NCI-H2227 (cell line): ENCODE results near the gene TNNT3.
"Not testable (repeated sequence)": the region's sequence is repeated elsewhere in the genome, so short reads cannot be mapped to it uniquely, and the experiment has no call there.

Experiments
- DNase-seq: peaks from one replicate; lab custom pipeline; 2025; ENCODE audit not compliant: unreplicated experiment; lab: John Stamatoyannopoulos, UW

TNNT3 gene

DNA sequence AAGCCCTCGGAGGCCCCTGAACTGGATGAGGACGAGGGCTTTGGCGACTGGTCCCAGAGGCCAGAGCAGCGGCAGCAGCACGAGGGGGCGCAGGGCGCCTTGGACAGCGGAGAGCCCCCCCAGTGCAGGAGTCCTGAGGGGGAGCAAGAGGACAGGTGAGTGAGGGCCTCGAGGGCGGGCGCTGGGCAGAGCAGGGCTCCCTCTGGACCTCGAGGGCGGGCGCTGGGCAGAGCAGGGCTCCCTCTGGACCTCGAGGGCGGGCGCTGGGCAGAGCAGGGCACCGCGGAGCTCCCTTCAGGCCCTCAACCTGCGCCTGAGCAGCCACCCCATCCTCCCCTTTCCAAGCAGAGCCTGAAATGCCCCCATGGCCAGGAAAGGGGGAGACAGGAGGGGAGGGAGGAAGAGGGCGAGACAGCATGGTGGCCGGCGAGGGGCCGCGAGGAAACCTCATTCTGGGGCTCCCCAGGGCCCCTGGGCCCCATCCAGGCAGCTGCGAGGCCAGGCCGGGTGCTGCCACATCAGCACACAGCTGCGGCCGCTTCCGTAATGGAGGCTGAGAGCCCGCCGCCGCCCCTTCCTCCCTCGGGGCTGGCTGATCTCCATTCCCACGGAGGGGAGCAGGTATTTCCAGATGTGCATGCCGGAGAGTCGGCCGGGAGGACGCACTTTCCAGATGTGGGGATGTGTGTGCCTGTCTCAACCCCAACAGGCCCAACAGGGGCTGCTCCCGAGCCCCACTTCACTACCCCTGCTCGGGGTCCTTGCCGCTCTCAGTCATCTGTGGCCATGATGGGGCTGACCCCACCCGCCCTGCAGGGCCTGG is 37.9 kb upstream of the TNNT3 start:
- no peak for DNase-seq

DNA sequence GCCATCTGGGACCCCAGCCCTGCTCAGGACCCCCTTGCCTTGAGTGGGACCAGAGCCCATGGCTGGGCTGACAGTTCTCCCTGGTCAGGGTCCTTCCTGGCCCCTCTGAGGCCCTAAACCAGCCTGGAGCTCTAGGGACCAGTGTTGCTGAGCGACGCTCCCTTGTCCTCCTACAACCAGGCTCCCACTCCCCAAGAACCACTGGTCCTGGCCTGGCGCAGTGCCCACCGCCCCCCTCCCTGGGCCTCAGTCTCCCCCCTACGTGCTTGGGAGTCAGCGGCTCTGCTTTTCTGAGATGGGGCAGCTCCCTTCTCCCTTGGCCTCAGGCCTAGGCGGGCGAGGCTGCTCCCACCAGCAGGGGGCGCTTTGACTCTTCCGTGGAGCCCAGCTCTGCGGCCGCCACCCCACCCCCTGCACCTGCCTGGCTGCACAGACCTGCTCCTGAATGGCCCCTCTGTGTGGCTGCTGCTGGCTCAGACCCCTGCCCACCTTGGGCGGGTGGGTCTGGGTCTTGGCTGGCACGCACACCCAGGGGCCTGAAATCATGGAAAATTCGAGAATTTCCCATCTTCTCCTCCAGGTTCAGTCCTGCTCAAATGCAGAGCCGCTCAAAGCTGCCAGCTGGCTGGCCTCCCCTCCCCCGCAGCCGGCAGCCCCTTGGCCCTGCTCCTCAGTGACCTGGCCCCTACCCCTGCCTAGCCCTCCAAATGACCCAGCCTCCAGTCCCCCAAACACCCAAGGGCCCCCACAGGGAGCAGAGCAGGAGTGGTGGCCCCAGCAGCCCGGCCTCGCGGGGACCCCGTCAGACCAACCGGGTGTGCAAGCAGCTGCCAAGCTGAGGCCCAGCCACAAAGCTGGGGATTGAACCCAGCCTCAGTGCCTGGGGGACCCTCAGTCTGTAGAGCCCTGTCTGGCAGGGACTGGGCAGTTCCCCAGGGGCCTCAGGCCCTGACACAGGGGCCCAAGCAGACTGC is 37.0 kb upstream of the TNNT3 start:
- peak; percentile 84 for DNase-seq

DNA sequence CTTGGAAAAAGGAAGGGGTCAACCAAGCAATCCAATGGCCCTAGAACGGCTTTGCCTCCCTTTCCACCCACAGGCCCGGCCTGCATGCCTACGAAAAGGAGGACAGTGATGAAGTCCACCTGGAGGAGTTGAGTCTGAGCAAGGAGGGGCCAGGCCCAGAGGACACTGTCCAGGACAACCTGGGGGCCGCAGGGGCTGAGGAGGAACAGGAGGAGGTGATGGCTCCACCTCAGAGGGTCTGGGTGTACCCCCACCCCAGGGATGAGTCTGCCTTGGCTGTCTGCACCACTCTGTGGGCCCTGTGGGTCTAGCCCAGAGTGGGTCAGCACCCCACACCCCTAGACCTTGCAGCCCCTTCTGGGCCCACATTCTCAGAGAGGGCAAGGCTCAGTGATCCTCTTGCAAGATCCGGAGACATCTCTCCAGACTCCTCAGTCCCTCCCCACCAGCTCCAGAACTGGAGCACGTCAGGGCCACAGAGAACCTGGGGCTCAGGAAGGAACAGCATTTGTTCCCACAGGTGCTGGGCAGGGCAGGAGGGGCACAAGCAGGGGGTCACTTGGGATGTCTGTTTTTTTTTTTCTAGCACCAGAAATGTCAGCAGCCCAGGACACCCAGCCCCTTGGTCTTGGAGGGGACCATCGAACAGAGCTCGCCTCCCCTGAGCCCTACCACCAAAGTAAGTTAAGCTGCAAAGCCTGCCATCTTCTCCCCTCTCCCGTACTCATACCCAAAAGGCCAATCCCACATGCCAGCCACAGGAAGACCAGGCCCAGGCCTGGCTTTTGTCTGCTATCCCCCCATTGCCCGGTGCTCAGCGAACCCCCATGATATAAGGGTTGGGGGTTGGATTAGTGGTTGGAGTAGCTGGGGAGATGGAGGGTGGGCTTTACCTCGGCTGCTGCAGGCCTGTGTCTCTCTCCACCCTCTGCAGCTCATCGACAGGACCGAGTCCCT is 35.9 kb upstream of the TNNT3 start:
- no peak for DNase-seq

GRCh38 chr11:1884303-1884700 is 35.2 kb upstream of the TNNT3 start:
- no peak for DNase-seq

DNA sequence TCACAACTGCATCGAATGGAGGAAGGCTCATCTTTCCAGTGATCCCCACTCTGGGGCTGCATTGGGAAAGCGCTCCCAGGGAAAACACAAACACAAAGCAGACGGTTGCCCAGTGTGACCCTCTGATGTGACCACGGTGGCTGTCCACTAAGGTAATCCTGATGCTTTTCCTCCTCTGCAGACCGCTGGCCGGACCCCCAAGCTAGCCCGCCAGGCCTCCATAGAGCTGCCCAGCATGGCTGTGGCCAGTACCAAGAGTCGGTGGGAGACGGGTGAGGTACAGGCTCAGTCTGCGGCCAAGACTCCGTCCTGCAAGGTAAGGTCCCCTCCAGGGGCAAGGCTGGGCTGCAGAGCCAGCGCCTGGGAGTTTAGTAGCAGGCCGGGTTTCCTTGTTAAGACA is 33.0 kb upstream of the TNNT3 start:
- DNase-seq: not testable (repeated sequence)

- DNase-seq: no peak
Measured at GRCh38 chr11:1887451-1888346, 31.8 kb upstream of the TNNT3 start.

DNA sequence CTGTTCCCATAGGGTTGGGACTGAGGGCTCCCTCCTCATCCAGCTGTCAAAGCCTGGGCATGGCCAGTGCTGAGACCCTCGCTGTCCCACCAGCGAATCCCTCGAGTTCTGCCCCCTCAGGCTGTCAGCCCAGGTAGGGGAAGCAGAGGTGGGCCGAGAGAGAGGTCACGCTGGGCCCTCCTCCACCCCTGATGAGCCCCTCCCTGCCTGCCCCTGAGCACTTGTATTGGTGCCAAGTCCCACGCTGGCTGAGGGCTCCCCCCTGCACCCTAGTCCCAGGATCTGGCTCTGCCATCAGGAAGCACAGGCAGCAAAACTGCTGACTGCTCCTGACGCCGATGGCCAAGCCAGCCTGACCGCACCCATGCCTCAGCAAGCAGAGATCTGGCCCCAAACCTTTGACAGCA is 31.2 kb upstream of the TNNT3 start:
- DNase-seq: no peak

DNA sequence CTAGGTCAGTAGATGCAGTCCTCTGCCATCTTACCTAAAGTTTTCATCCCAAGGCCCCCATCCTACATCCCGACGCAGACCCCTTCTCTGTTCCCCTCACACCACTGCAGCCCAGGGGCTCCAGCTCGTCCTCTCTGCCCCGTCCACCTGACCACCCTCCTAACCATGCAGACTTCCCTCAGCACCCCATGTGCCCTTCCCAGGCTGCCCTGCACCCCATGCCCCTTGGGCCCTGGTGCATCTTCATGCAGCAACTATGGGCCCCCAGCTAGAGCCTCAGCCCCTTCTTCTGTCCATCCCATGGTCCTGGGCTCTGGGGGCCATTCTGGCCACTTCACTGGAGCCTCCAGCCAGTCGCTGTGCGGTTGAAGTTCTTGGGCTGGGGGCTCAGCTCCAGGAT is 30.7 kb upstream of the TNNT3 start:
- no peak for DNase-seq

DNA sequence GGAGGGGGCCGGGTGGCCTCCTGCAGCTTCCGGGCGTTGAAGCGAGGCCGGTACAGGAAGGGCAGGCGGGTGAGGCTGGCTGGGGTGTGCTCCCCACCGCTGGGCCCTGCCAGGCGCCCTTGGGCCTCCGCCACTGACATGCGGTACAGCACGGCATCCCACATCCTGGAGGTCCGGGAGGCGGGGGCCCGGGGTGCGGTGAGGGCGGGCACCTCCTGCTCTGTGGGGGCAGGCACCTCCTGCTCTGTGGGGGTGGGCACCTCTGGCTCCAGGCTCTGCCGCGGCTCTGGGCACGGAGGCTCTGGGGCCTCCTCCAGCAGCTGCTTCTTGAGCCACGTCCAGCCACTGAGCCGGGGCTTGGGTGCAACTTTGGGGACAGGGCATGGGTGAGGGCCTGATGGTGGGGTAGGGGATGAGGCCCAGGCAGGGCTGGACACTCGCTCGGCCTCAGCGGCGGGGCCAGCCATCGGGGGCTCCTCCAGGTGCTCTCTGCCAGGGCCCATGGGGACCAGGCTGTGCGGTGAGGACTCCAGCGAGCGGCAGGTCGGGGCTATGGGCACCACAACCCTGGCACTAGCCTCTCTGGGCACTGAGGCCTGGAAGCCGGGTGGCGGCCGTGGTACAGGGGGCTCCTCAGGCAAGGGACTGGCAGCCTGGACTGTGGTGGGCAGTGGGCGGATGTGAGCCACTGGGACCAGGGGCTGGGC is 30.1 kb upstream of the TNNT3 start:
- DNase-seq: no peak

DNA sequence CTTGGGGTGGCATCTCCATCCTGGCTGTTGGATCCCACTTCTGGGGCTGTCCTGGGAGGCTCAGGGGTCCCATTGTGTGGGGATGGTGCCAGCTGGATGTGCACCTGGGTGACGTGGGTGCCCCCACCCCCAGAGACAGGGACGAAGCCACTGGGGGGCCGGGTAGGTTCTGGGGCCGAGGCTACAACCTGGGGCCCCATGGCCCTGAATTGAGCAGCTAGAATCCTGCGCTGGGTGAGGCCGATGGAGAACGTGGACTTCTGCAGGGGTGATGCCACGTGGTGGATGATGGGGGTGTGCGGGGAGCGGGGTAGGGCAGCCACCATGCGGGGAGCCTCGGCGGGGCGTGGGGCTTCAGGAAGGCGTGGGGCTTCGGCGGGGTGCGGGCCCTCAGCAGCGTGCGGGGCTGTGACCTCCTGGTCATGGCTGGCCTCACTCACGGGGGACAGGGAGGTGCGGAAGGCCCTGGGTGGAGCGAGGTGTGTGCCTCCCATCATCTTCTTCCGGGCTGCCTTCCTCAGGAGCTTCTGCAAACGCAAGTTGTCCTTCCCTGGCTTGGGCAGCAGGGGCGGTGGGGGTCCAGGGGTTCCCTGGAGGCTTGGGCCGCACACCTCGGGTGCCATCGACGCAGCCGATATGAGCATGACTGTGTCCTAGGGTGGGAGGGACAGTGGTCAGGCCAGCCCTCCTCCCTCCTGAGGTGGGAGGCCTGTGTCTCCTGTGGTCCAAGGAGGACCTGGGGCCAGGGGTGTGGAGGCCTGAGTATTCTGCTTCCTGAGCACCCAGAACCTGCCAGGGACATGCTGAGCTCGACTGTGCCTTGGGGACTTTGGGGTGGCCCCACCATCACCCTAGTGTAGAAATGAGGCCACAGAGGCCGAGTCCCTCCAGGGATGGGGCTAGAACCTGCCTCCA is 29.3 kb upstream of the TNNT3 start:
- no peak for DNase-seq

DNA sequence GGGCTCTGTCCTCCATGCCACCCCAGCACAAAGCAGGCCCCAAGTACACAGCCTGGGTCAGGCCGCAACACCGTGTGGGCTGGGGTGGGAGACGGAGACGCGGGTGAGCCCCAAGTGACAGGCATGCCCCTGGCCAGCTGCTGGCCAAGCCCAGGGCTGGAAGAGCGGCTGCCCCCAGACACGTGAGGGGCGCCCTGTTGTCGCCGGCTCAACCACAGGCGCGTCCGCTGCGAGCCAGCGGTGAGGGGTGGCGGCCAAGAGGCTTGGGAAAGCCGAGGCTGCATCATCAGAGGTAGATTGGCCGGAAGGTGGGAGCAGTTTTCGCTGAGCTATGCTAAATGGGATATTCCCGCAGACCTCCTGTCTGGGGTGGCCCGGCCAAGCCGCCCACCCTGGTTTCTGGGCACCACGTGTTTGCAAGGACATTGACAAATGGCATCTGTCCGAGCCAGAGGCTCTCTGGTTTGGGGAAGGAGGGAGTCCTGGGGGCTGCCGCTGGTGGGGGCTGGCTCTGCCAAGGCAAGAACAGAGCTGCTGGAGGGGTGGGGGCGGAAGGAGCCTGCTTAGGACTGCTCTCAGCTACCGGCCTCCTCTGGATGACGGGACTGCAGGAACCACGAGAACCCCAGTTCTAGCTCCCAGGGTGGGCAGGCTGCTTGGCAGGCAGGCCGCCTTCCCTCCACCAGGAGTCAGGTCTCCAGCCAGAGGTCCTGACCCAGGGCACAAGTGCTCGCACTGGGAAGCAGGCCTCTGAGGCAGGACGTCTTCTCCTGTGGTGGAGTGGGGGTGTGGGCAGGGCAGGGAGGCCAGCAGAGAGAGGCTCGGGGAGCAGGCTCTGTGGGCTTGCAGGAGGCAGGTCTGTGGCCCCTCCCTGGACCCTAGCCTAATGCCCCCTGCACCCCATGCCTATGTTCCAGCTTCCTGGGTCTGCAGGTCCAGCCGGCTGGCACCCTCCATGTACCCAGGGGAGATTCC is 28.4 kb upstream of the TNNT3 start:
- no peak for DNase-seq

- no peak for DNase-seq
Measured at GRCh38 chr11:1891831-1892115, 27.7 kb upstream of the TNNT3 start, which contains the start of gene PRR33. Gene PRR33 (minus strand): TSS chr11:1891895. CDS start chr11:1890584, 1,311 bp downstream.

DNA sequence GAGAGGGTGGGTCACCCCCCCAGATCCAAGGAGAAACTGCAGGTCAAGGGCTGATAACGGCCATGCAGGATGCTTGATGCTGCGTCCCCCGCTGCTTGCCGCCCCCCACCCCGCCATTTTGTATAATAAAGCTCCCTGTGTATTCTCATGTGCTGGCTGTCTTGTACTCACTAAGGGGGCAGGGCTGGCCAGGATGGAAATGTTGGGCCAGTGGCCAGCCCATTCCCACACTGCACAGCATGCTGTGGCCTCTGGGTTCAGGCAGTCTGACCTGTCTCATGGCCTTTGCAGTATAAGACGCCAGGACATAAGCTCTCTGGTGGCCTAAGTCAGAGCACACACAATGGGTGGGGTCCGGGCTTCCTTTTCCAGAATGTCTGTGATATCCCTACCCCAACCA is 27.4 kb upstream of the TNNT3 start:
- no peak for DNase-seq

DNA sequence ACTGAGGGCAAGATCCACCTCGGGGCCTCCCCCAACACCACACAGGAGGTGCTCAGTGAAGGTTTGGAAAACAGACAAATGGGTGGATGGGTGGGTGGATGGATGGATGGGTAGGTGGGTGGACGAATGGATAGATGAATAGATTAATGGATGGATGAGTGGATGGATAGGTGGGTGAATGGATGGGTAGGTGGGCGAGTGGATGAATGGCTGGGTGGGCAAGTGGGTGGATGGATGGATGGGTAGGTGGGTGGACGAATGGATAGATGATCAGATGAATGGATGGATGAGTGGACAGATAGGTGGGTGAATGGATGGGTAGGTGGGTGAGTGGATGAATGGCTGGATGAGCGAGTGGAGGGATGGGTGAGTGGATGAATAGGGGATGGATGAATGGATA is 26.9 kb upstream of the TNNT3 start:
- DNase-seq: no peak

- no peak for DNase-seq
Measured at GRCh38 chr11:1893581-1894359, 25.7 kb upstream of the TNNT3 start.

DNA sequence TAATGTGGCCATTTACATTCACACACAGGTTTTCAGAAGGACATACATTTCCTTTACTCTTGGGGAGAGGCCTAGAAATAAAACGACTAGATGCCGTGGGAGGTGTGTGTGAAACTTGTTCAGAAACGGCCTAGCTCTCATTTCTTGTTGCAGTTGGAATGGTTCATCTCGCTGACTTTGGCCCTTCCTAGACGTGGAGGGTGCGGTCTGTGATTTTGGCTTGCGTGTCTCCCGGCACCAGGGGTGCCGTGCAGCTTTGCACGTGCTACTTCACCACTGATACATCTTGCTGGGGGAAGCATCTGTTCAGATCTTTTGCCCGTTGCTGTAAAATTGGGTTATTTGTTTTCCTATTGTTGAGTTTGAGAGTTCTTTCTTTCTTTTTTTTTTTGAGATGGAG is 24.7 kb upstream of the TNNT3 start:
- DNase-seq: no peak
